H1 (cell line): ENCODE measurements around the gene LRRC4C. TPM values are rescaled to one million over a fixed set of nuclear protein-coding genes. Genes with fewer than 3 reads are reported as not detected.

ENCODE experiments used
- CTCF ChIA-PET: fragments of 300-600 bp; sonication (Branson Sonifier 250); formaldehyde crosslinking; loops from one replicate; lab custom pipeline; 2021; ENCODE audit not compliant: partially characterized antibody; lab: Charles Lee
- POLR2A ChIA-PET: fragments of 300-600 bp; sonication (Branson Sonifier 250); formaldehyde crosslinking; loops from one replicate; lab custom pipeline; 2021; ENCODE audit warnings: inconsistent platforms; ENCODE audit not compliant: partially characterized antibody; lab: Charles Lee
- DNase-seq, 2 experiments: peaks; one replicate each; pipeline versions ENCODE4 v3.0.0 to v3.0.0-alpha.2; 2010 to 2022; ENCODE audit warnings: low spot score in 2 of 2, low read depth in 1 of 2, mixed read lengths in 1 of 2
- FAIRE-seq: peaks from 2 replicates; lab custom pipeline; 2011; peaks lifted over from hg19 to GRCh38; lab: Jason Lieb, UNC
- H2AFZ ChIP-seq: 2 replicates; pipeline ENCODE4 v1.8.1; 2012; ENCODE audit warnings: low read length, inconsistent platforms
- H2AK5ac ChIP-seq: 2 replicates; pipeline ENCODE4 v1.6.1; 2013; ENCODE audit warnings: low read depth, low read length
- H2BK120ac ChIP-seq: replicated peaks from 2 replicates; pipeline ENCODE3; 2013; ENCODE audit warnings: low read depth, low read length, inconsistent platforms
- H2BK12ac ChIP-seq: 2 replicates; pipeline ENCODE4 v1.6.1; 2013; ENCODE audit warnings: low read depth, low read length
- H2BK15ac ChIP-seq: 2 replicates; pipeline ENCODE4 v1.6.1; 2013; ENCODE audit warnings: low read length
- H2BK20ac ChIP-seq: 2 replicates; pipeline ENCODE4 v1.6.1; 2013; ENCODE audit warnings: low read length
- H2BK5ac ChIP-seq: 2 replicates; pipeline ENCODE4 v1.6.1; 2013; ENCODE audit warnings: low read depth, low read length
- H3K14ac ChIP-seq: 2 replicates; pipeline ENCODE4 v1.6.1; 2013; ENCODE audit warnings: inconsistent platforms; ENCODE audit not compliant: insufficient read length
- H3K18ac ChIP-seq: 2 replicates; pipeline ENCODE4 v1.6.1; 2013; ENCODE audit warnings: low read length; ENCODE audit errors: extremely low read depth
- H3K23ac ChIP-seq: 2 replicates; pipeline ENCODE4 v1.6.1; 2013; ENCODE audit warnings: inconsistent platforms; ENCODE audit not compliant: insufficient read length
- H3K23me2 ChIP-seq: 2 replicates; pipeline ENCODE4 v1.6.1; 2013; ENCODE audit warnings: low read depth, low read length
- H3K27ac ChIP-seq: 2 replicates; pipeline ENCODE4 v1.6.1; 2011; ENCODE audit warnings: low read depth, low read length, inconsistent platforms
- H3K27me3 ChIP-seq, 4 experiments: replicated peaks in 1 of 4; 1 replicate in 1 of 4; 2 replicates in 3 of 4; pipeline versions ENCODE4 v1.6.1 to v1.8.1; 2011 to 2013; ENCODE audit warnings: low read length in 3 of 4, mild to moderate bottlenecking in 3 of 4, inconsistent platforms in 2 of 4, mixed read lengths in 2 of 4, moderate library complexity in 1 of 4; ENCODE audit not compliant: control insufficient read depth in 3 of 4, insufficient read depth in 3 of 4; ENCODE audit errors: extremely low read depth in 1 of 4
- H3K36me3 ChIP-seq, 4 experiments: 2 replicates each; pipeline versions ENCODE4 v1.6.1 to v1.8.1; 2011 to 2013; ENCODE audit warnings: mild to moderate bottlenecking in 4 of 4, low read length in 3 of 4, moderate library complexity in 2 of 4, control low read depth in 1 of 4, inconsistent platforms in 1 of 4; ENCODE audit not compliant: insufficient read depth in 4 of 4, control insufficient read depth in 2 of 4
- H3K4ac ChIP-seq: replicated peaks from 2 replicates; pipeline ENCODE3; 2013; ENCODE audit warnings: low read length, low read depth, mixed read lengths, inconsistent platforms; ENCODE audit not compliant: insufficient read length
- H3K4me1 ChIP-seq, 4 experiments: replicated peaks in 1 of 4; 1 replicate in 1 of 4; 2 replicates in 3 of 4; pipeline versions ENCODE4 v1.6.1 to v1.8.1; 2011 to 2013; ENCODE audit warnings: low read length in 3 of 4, inconsistent platforms in 2 of 4, mixed read lengths in 1 of 4; ENCODE audit not compliant: insufficient read depth in 4 of 4, control insufficient read depth in 3 of 4
- H3K4me2 ChIP-seq, 2 experiments: 2 replicates each; pipeline versions ENCODE4 v1.6.1 to v1.8.1; 2011 to 2013; ENCODE audit warnings: low read depth in 2 of 2, low read length in 2 of 2, control low read depth in 1 of 2, inconsistent platforms in 1 of 2, mild to moderate bottlenecking in 1 of 2; ENCODE audit not compliant: insufficient read depth in 1 of 2
- H3K4me3 ChIP-seq, 4 experiments: fragments of 200-600, 300-600 bp in 1 of 4; sonication (generic), shearing (Covaris generic), sonication (Bioruptor Twin) in 1 of 4; 2 replicates each; pipeline versions ENCODE4 v1.5.1 to v1.8.1; 2011 to 2016; ENCODE audit warnings: low read length in 4 of 4, low read depth in 3 of 4, control low read depth in 2 of 4, inconsistent platforms in 2 of 4, mild to moderate bottlenecking in 2 of 4, mixed read lengths in 1 of 4, moderate library complexity in 1 of 4; ENCODE audit not compliant: insufficient read depth in 2 of 4; ENCODE audit errors: extremely low read depth in 1 of 4
- H3K56ac ChIP-seq: replicated peaks from 2 replicates; pipeline ENCODE3; 2013; ENCODE audit warnings: low read depth, mild to moderate bottlenecking, mixed read lengths, low read length, inconsistent platforms; ENCODE audit not compliant: insufficient read length
- H3K79me1 ChIP-seq: 2 replicates; pipeline ENCODE4 v1.6.1; 2013; ENCODE audit warnings: low read depth, low read length, control low read depth
- H3K79me2 ChIP-seq, 2 experiments: 2 replicates each; pipeline versions ENCODE4 v1.6.1 to v1.8.1; 2012 to 2013; ENCODE audit warnings: low read length in 2 of 2, mild to moderate bottlenecking in 2 of 2, inconsistent platforms in 1 of 2; ENCODE audit not compliant: insufficient read depth in 2 of 2, control insufficient read depth in 1 of 2
- H3K9ac ChIP-seq, 4 experiments: replicated peaks in 1 of 4; 1 replicate in 1 of 4; 2 replicates in 3 of 4; pipeline versions ENCODE4 v1.6.1 to v1.8.1; 2011 to 2013; ENCODE audit warnings: low read depth in 3 of 4, low read length in 3 of 4, control low read depth in 2 of 4, mild to moderate bottlenecking in 2 of 4, moderate library complexity in 2 of 4, inconsistent platforms in 1 of 4; ENCODE audit errors: extremely low read depth in 1 of 4
- H3K9me3 ChIP-seq, 2 experiments: 2 replicates each; pipeline versions ENCODE4 v1.6.1 to v1.8.1; 2012 to 2013; ENCODE audit warnings: mild to moderate bottlenecking in 2 of 2, moderate library complexity in 2 of 2, control low read depth in 1 of 2, inconsistent platforms in 1 of 2, low read depth in 1 of 2, low read length in 1 of 2, mixed read lengths in 1 of 2; ENCODE audit not compliant: insufficient read depth in 2 of 2
- H4K20me1 ChIP-seq, 2 experiments: replicated peaks in 1 of 2; 2 replicates each; pipeline versions ENCODE3 to v1.8.1; 2011 to 2013; ENCODE audit warnings: inconsistent platforms in 2 of 2, low read length in 2 of 2, mild to moderate bottlenecking in 1 of 2; ENCODE audit not compliant: insufficient read depth in 2 of 2, control insufficient read depth in 1 of 2
- H4K5ac ChIP-seq: 2 replicates; pipeline ENCODE4 v1.6.1; 2013; ENCODE audit warnings: low read length, low read depth, mixed read lengths, inconsistent platforms; ENCODE audit not compliant: insufficient read length
- H4K8ac ChIP-seq: 2 replicates; pipeline ENCODE4 v1.8.0; 2013; ENCODE audit warnings: mild to moderate bottlenecking, moderate library complexity, low read length, inconsistent platforms; ENCODE audit not compliant: insufficient read depth; ENCODE audit errors: extremely low read depth
- H4K91ac ChIP-seq: replicated peaks from 2 replicates; pipeline ENCODE3; 2013; ENCODE audit warnings: low read length, mixed read lengths, inconsistent platforms; ENCODE audit not compliant: insufficient read length
- BCL11A ChIP-seq, 2 experiments: IDR thresholded peaks; one replicate each; pipeline ENCODE4 v1.6.1; 2011; ENCODE audit warnings: low read depth in 2 of 2, low read length in 2 of 2, mild to moderate bottlenecking in 2 of 2
- CREB1 ChIP-seq: IDR thresholded peaks from 2 replicates; pipeline ENCODE4 v1.6.1; 2012; ENCODE audit warnings: inconsistent platforms
- HDAC2 ChIP-seq, 2 experiments: fragments of 300-600 bp in 1 of 2; sonication (generic) in 1 of 2; IDR thresholded peaks; 2 replicates each; pipeline ENCODE4 v1.6.1; 2011 to 2012; ENCODE audit warnings: low read depth in 2 of 2, low read length in 2 of 2, mild to moderate bottlenecking in 2 of 2, moderate library complexity in 2 of 2, borderline replicate concordance in 1 of 2, inconsistent platforms in 1 of 2
- POLR2A ChIP-seq, 2 experiments: IDR thresholded peaks; 1 replicate in 1 of 2; 2 replicates in 1 of 2; pipeline ENCODE4 v1.6.1; 2011; ENCODE audit warnings: low read depth in 2 of 2, low read length in 2 of 2, mild to moderate bottlenecking in 2 of 2; ENCODE audit errors: control extremely low read depth in 1 of 2
- RAD21 ChIP-seq, 2 experiments: IDR thresholded peaks in 1 of 2; conservative IDR thresholded peaks in 1 of 2; 2 replicates each; pipeline ENCODE4 v1.6.1; 2011; ENCODE audit warnings: low read depth in 2 of 2, low read length in 2 of 2, improper control_type of control experiment in 1 of 2, inconsistent platforms in 1 of 2, mild to moderate bottlenecking in 1 of 2, moderate library complexity in 1 of 2
- RNF2 ChIP-seq: fragments of 200-900, 300-1000 bp; sonication (generic); IDR thresholded peaks from 2 replicates; pipeline ENCODE4 v1.7.1; 2016; ENCODE audit warnings: borderline replicate concordance, low read depth, mild to moderate bottlenecking, antibody characterized with exemption, low read length; ENCODE audit not compliant: poor library complexity, severe bottlenecking; ENCODE audit errors: missing control alignments
- RXRA ChIP-seq: IDR thresholded peaks from 2 replicates; pipeline ENCODE4 v1.6.1; 2011; ENCODE audit warnings: low read depth, mild to moderate bottlenecking, low read length, moderate library complexity; ENCODE audit not compliant: insufficient read depth
- SIX5 ChIP-seq: IDR thresholded peaks from 2 replicates; pipeline ENCODE4 v1.6.1; 2011; ENCODE audit warnings: mild to moderate bottlenecking, low read depth, low read length
- TAF1 ChIP-seq: IDR thresholded peaks from 2 replicates; pipeline ENCODE4 v1.6.1; 2011; ENCODE audit warnings: mild to moderate bottlenecking, low read depth, low read length
- TBP ChIP-seq: IDR thresholded peaks from 2 replicates; pipeline ENCODE4 v1.6.1; 2011; ENCODE audit warnings: low read depth, low read length, improper control_type of control experiment
- YY1 ChIP-seq: IDR thresholded peaks from 2 replicates; pipeline ENCODE4 v1.6.1; 2011; ENCODE audit warnings: low read depth, mild to moderate bottlenecking, low read length
- ZNF274 ChIP-seq: IDR thresholded peaks from 2 replicates; pipeline ENCODE4 v1.7.0; 2012; ENCODE audit warnings: low read length, borderline replicate concordance; ENCODE audit errors: extremely low read depth
- polyA plus RNA-seq, 7 experiments: library from polyadenylated mRNA; depleted of rRNA in 3 of 7; stranded (reverse) in 5 of 7; unstranded in 2 of 7; fragments of >200 nt in 5 of 7; fragments of 200-250 nt in 2 of 7; gene quantifications; 1 replicate in 5 of 7; 2 replicates in 1 of 7; 4 replicates in 1 of 7; pipeline versions ENCODE4 v1.2.1 to v1.2.3, GENCODE V29; 2011 to 2013; ENCODE audit warnings: missing spikeins in 2 of 7, mixed read lengths in 2 of 7
- total RNA-seq: library from RNA; stranded (reverse); fragmentation: NEBNext Ultra II Directional; extraction: Animal tissue kit (Norgen Biotek cat#: 25700); gene quantifications from 2 replicates; pipeline ENCODE4 v1.2.1, GENCODE V29; 2021
- TF ChIP-seq, protein P1 (sequence below), 3 experiments: IDR thresholded peaks; 1 replicate in 2 of 3; 2 replicates in 1 of 3; pipeline versions ENCODE4 v1.5.1 to v1.6.1; 2011; ENCODE audit warnings: low read length in 3 of 3, mild to moderate bottlenecking in 3 of 3, inconsistent platforms in 2 of 3, low read depth in 1 of 3, moderate library complexity in 1 of 3; ENCODE audit not compliant: insufficient read depth in 1 of 3; ENCODE audit errors: control extremely low read depth in 1 of 3

Gene LRRC4C
- total and polyA plus RNA-seq, 2 of the 8 experiments (the other 6 are each of a cell fraction or from before 2014, with no cell fraction given): 0.23 to 2.2 TPM

DNA sequence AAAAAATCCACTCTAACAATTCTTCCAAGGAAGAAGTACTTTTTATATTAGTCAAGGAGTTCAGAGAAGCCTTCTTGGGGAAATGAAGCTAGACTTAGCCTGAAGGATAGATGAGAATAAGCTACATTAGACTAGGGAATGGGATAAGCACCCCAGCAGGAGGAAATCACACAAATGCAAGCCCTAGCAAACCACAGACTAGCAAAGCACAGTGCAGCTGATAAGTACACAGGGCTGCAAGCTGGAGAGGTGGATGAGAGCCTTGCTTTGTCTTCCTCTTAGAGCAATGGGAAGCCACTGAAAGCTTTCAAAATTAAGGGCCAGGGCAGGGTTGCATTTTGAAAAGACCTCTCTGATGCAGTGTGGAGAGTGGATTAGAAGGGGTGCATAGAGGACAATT is 946.2 kb downstream of the LRRC4C start:
- no peak overlapping the region for H2BK12ac ChIP-seq
- H2BK20ac ChIP-seq: no peak overlapping the region
- no peak overlapping the region for H3K4ac ChIP-seq
- no peak overlapping the region for H3K4me2 ChIP-seq
- ChIA-PET POLR2A (no interaction called here), CTCF (interaction anchor here (0.9 kb wide), 1 partner anchor 566 kb away, joined by 3 read pairs; no protein-coding TSS in a partner anchor)
- no peak overlapping the region for H3K9ac ChIP-seq
- H2AFZ ChIP-seq: 0 out of 2 replicates have a peak overlapping the region, but pooled peaks have one; percentile 50
- no peak overlapping the region for H4K5ac ChIP-seq
- H3K18ac ChIP-seq: no peak overlapping the region
- H3K4me3 ChIP-seq: no peak overlapping the region
- no peaks in the 10 kb centered on the region for H3K9me3 ChIP-seq
- no peak overlapping the region for H4K8ac ChIP-seq
- H3K23ac ChIP-seq: no peak overlapping the region
- H3K79me1 ChIP-seq: no peaks in the 10 kb centered on the region
- no peaks in the 10 kb centered on the region for H3K27me3 ChIP-seq
- no peaks in the 10 kb centered on the region for H3K23me2 ChIP-seq
- H2BK120ac ChIP-seq: no peak overlapping the region
- H2AK5ac ChIP-seq: no peak overlapping the region
- H4K20me1 ChIP-seq: no peaks in the 10 kb centered on the region
- H3K14ac ChIP-seq: no peak overlapping the region
- no peaks in the 10 kb centered on the region for H3K79me2 ChIP-seq
- no peak overlapping the region for H3K27ac ChIP-seq
- no peak overlapping the region for H2BK5ac ChIP-seq
- H3K4me1 ChIP-seq: no peaks in the 10 kb centered on the region
- H4K91ac ChIP-seq: no peak overlapping the region
- DNase-seq: no peak
- no peaks in the 10 kb centered on the region for H3K36me3 ChIP-seq
- H2BK15ac ChIP-seq: no peak overlapping the region
- no peak overlapping the region for H3K56ac ChIP-seq
- FAIRE-seq: no peak
- no peak for TF ChIP-seq SIX5
- no peak for TF ChIP-seq POLR2A (IDR thresholded peaks at IDR 0.05; ENCODE audit: control extremely low read depth in 1 of 2, low read depth in 2 of 2, low read length in 2 of 2)
- no peak for TF ChIP-seq CREB1
- no peak for TF ChIP-seq RAD21 (IDR thresholded peaks at IDR 0.05 in 1 of 2, conservative IDR thresholded peaks at IDR 0.05 in 1 of 2; ENCODE audit: low read depth in 2 of 2, low read length in 2 of 2)
- TF ChIP-seq TAF1: no peak
- no peak for TF ChIP-seq YY1
- TF ChIP-seq RNF2: no peak
- no peak for TF ChIP-seq BCL11A (IDR thresholded peaks at IDR 0.05; ENCODE audit: low read depth in 2 of 2, low read length in 2 of 2)
- TF ChIP-seq HDAC2 (IDR thresholded peaks at IDR 0.05; ENCODE audit: borderline replicate concordance in 1 of 2, low read depth in 2 of 2, low read length in 2 of 2): no peak
- no peak for TF ChIP-seq RXRA
- TF ChIP-seq ZNF274: no peak
- TF ChIP-seq TBP: no peak
- TF ChIP-seq, protein P1, sequence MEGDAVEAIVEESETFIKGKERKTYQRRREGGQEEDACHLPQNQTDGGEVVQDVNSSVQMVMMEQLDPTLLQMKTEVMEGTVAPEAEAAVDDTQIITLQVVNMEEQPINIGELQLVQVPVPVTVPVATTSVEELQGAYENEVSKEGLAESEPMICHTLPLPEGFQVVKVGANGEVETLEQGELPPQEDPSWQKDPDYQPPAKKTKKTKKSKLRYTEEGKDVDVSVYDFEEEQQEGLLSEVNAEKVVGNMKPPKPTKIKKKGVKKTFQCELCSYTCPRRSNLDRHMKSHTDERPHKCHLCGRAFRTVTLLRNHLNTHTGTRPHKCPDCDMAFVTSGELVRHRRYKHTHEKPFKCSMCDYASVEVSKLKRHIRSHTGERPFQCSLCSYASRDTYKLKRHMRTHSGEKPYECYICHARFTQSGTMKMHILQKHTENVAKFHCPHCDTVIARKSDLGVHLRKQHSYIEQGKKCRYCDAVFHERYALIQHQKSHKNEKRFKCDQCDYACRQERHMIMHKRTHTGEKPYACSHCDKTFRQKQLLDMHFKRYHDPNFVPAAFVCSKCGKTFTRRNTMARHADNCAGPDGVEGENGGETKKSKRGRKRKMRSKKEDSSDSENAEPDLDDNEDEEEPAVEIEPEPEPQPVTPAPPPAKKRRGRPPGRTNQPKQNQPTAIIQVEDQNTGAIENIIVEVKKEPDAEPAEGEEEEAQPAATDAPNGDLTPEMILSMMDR (IDR thresholded peaks at IDR 0.05; ENCODE audit: control extremely low read depth in 1 of 3, insufficient read depth in 1 of 3, low read depth in 1 of 3, low read length in 3 of 3): no peak
